Bronchial epithelial cell (primary cell): ENCODE results near the gene DNAH3. TPM values are rescaled to one million over a fixed set of nuclear protein-coding genes. Genes with fewer than 3 reads are reported as not detected.

Source experiments
- DNase-seq: peaks from one replicate; pipeline ENCODE4 v3.0.0-alpha.2; 2010; ENCODE audit warnings: low read depth
- FAIRE-seq: peaks from 2 replicates; lab custom pipeline; 2011; peaks lifted over from hg19 to GRCh38; lab: Jason Lieb, UNC
- H3K27me3 ChIP-seq: 2 replicates; pipeline ENCODE4 v1.5.1; 2011; ENCODE audit warnings: low read length; ENCODE audit not compliant: control insufficient read depth, insufficient read depth
- H3K36me3 ChIP-seq: 2 replicates; pipeline ENCODE4 v1.5.1; 2011; ENCODE audit warnings: low read length; ENCODE audit not compliant: control insufficient read depth, insufficient read depth
- H3K4me3 ChIP-seq: 2 replicates; pipeline ENCODE4 v1.5.1; 2011; ENCODE audit warnings: mild to moderate bottlenecking, low read depth, low read length, control low read depth
- CTCF ChIP-seq: IDR thresholded peaks from 2 replicates; pipeline ENCODE4 v1.5.1; 2011; ENCODE audit warnings: mild to moderate bottlenecking, moderate library complexity, low read length, control low read depth, inconsistent platforms; ENCODE audit not compliant: insufficient read depth, severe bottlenecking
- total RNA-seq: library from RNA; depleted of rRNA; stranded (reverse); fragments of >200 nt; gene quantifications from 2 replicates; pipeline ENCODE4 v1.2.1, GENCODE V29; 2014

DNAH3 gene
- total RNA-seq, 1 donor from 2014 or later: 0.26 TPM

- DNase-seq (no peak), FAIRE-seq (no peak)
- no peak for TF ChIP-seq CTCF
- H3K27me3 ChIP-seq: no peaks in the 10 kb centered on the region
- no peaks in the 10 kb centered on the region for H3K36me3 ChIP-seq
- H3K4me3 ChIP-seq: no peak overlapping the region
Observed at GRCh38 chr16:21192991-21193390, 42.3 kb upstream of the DNAH3 start.

DNA sequence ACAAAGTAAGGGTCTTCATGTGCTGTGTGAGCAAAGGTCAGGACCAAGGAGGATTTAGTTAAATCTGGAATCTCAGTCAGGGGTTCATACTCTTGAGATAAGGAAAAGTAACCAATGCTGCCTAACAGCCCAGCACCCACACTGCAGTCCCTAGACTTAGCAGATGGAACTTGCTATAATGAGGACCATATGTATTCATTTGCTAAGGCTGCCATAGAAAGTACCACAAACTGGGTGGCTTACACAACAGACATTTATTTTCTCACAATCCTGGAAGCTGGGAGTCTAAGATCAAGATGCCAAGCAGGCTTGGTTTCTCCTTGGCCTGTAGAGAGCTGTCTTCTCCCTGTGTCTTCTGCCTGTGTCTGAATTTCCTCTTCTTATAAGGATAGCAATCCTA is 40.0 kb upstream of the DNAH3 start:
- no peak for TF ChIP-seq CTCF
- Histone ChIP-seq H3K27me3 (no peaks in the 10 kb centered on the region), H3K36me3 (no peaks in the 10 kb centered on the region), H3K4me3 (no peak overlapping the region)
- no peak for FAIRE-seq
- DNase-seq: no peak

- DNase-seq: no peak
- TF ChIP-seq CTCF: no peak
- no peak for FAIRE-seq
Observed at GRCh38 chr16:21190013-21190412, 39.4 kb upstream of the DNAH3 start.

GRCh38 chr16:21189311-21189710 is 38.7 kb upstream of the DNAH3 start:
- no peak overlapping the region for H3K4me3 ChIP-seq
- TF ChIP-seq CTCF: no peak
- H3K36me3 ChIP-seq: no peaks in the 10 kb centered on the region
- H3K27me3 ChIP-seq: no peaks in the 10 kb centered on the region
- DNase-seq (no peak), FAIRE-seq (no peak)

More at GRCh38 chr16:21190013-21190412, 39.4 kb upstream of the DNAH3 start:
- Histone ChIP-seq H3K4me3 (no peak overlapping the region), H3K27me3 (no peaks in the 10 kb centered on the region), H3K36me3 (no peaks in the 10 kb centered on the region)

- Histone ChIP-seq H3K36me3 (peaks cover 4% of the 10 kb centered on the region), H3K4me3 (no peak overlapping the region), H3K27me3 (no peaks in the 10 kb centered on the region)
- FAIRE-seq (no peak), DNase-seq (peak; percentile 9)
- no peak for TF ChIP-seq CTCF
Observed at GRCh38 chr16:21186326-21186691, 35.7 kb upstream of the DNAH3 start.

- H3K4me3 ChIP-seq: no peak overlapping the region
- H3K36me3 ChIP-seq: peaks cover 6% of the 10 kb centered on the region
- no peak for DNase-seq
- no peak for TF ChIP-seq CTCF
- no peaks in the 10 kb centered on the region for H3K27me3 ChIP-seq
- no peak for FAIRE-seq
Observed at GRCh38 chr16:21185659-21186325, 35.1 kb upstream of the DNAH3 start.
